ENCODE data around the gene ATP1B1.

DNA sequence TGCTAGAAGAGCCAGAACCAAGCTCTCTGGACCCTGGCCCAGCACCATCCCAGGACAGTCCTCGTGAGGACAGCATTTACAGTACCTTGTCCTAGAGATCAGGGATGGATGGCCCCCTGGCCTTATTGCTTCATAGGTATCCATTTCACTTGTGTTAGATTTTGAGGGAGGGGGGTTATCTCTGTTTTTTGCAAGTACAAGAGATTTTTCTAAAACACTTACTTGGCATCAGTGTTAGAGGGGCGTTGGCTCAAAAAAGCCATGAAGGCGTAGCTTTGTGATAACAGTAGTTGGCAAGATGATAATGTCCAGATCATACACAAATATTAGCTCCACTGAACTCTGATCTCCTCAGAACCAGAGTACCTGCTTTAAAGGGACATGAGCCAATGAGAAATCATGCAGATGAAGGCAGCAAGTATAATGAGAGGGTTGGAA, 5.8 kb upstream of the ATP1B1 start:
- TF ChIP-seq, protein P1, sequence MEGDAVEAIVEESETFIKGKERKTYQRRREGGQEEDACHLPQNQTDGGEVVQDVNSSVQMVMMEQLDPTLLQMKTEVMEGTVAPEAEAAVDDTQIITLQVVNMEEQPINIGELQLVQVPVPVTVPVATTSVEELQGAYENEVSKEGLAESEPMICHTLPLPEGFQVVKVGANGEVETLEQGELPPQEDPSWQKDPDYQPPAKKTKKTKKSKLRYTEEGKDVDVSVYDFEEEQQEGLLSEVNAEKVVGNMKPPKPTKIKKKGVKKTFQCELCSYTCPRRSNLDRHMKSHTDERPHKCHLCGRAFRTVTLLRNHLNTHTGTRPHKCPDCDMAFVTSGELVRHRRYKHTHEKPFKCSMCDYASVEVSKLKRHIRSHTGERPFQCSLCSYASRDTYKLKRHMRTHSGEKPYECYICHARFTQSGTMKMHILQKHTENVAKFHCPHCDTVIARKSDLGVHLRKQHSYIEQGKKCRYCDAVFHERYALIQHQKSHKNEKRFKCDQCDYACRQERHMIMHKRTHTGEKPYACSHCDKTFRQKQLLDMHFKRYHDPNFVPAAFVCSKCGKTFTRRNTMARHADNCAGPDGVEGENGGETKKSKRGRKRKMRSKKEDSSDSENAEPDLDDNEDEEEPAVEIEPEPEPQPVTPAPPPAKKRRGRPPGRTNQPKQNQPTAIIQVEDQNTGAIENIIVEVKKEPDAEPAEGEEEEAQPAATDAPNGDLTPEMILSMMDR (IDR thresholded peaks at IDR 0.05) = no peak
- no peak for TF ChIP-seq EZH2 (IDR thresholded peaks at IDR 0.05)
- TF ChIP-seq EZH2phosphoT487 (IDR thresholded peaks at IDR 0.05) = no peak
